GM20431 (cell line): Measurements from ENCODE around the gene CAPN15.

Experiments
- in situ Hi-C: fragments of 300-500 bp; cut with MseI, MboI; formaldehyde crosslinking; loops from one replicate; pipeline ENCODE4 v1.15.0; 2020; ENCODE audit warnings: low sequenced_read_pairs; ENCODE audit not compliant: unreplicated experiment

CAPN15 gene

GRCh38 chr16:574021-574760, 46.7 kb downstream of the CAPN15 start:
- in situ Hi-C loops = no loop called here

- in situ Hi-C loops = no loop called here
Observed at GRCh38 chr16:575354-576196, 48.1 kb downstream of the CAPN15 start.

DNA sequence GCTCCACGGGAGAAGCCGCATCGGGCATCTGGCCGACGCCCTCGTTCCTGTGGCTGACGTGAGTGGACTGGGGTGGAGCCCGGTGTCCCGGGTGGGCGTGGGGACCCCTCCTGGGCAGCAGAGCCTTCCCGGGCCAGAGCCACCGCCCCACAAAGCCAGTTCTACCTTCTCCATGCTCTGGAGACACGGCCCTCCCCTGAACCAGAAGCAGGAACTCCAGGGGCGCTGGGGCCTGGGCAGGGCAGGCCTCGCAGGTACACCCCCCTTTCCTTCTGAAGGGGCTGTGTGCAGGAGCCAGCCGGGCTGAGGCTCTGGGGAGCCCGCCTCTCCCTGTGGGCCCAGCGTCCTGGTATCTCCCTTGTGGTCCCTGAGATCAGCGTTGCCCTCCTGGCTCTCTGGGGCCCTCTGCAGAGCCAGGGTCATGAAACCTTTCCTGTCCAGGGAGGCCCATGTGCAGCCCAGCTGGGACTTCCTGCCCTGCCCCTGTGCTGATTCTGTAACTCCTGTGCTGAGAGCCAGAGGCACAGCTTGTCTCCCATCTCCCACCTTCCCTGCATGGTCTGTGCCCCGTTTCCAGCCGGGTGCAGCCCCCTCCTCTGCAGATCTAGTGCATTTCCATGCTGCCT, 48.8 kb downstream of the CAPN15 start:
- in situ Hi-C loops = no loop called here

DNA sequence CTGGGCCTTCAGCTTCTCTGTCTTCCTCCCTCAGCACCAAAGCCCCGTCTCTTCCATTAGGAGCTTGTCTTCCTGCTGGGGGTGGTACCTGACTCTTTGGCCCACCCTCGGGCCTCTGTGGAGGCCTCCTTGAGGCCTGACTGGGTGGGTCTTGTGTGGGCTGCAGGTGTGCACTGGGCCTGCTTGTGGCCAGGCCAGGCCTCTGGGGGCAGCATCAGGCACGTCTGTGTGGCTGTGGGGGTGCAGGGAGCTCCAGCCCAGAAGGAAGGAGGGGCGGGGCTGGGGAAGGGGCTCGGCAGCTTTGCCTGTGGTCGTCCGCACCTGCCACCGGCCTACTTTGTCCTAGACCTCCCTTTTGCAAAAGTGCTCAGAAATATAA, 49.3 kb downstream of the CAPN15 start:
- in situ Hi-C loops = no loop called here

DNA sequence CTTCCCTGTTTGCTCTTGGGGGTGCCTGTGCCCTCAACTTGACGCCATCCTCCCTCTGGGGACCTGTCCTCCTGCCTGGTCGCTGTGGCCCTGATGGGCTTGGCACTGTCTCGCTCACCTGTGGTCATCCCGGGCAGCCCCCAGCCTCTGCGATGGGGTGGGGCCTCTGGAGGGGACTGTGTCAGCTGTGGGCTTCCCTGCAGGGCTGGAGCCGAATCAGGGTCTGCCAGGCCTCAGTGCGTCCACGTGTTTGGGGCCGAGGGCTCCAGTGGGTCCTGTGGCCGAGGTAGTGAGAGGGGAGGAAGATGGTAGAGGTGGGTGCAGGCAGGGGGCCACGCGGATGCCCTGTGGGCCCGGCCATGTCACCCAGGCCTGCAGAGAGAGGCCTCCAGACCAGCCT, 50.3 kb downstream of the CAPN15 start:
- in situ Hi-C loops = no loop called here

DNA sequence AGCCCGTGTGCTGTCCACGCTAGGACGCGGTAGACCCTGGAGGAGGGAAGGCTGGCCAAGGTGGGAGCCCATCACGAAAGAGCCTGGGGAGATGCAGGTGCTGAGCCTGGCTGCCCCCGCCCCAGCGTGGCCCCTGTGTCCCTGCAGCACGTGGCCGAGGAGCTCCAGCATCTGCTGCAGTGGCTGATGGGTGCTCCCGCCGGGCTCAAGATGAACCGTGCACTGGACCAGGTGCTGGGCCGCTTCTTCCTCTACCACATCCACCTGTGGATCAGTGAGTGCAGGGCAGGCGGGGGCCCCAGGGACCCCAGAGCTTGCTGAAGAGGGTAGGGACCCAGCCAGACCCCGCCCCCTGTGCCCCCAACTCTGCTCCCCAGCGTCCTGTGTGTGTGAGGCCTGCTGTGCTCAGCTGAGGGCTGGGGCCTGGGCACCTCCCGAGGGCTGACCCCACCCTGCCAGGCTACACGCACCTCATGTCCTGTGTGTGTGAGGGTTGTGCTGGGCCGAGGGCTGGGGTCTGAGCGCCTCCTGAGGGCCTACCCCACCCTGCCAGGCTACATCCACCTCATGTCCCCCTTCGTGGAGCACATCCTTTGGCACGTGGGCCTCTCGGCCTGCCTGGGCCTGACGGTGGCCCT, 50.8 kb downstream of the CAPN15 start:
- in situ Hi-C loops = no loop called here

- in situ Hi-C loops = no loop called here
Observed at GRCh38 chr16:578870-579405, 51.4 kb downstream of the CAPN15 start.

DNA sequence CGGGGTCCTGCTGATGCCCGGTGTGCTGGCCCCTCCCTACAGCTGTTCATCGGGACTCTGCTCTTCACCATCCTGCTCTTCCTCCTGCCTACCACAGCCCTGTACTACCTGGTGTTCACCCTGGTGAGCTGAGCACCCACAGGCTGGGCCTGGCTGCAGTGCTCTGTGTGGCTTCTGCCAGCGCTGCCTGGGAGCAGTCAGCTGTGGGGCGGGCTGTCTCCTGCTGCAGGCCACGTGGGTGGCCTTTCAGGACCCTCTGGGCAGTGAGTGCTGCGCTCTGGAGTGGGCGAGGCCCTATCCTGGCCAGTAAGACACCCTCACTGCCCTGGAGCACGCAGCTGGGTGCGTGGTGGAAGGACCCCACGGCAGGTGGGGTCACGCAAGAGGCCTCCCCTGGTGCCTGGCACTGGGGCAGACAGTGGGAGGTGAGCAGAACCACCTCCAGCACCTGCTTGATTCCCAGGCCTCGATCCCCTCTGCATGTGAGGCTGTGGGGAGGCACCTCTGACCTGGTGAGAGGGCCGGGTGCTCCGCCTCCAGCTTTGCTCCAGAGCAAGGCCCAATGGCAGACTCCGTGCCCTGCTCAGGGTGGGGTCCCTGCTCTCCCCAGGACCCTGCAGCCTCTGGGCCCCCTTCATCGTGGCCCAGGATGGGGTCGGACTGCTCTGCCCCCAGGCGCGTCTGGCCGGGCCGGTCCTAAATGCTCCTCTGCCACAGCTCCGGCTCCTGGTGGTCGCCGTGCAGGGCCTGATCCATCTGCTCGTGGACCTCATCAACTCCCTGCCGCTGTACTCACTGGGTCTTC, 52.8 kb downstream of the CAPN15 start:
- in situ Hi-C loops = no loop called here

DNA sequence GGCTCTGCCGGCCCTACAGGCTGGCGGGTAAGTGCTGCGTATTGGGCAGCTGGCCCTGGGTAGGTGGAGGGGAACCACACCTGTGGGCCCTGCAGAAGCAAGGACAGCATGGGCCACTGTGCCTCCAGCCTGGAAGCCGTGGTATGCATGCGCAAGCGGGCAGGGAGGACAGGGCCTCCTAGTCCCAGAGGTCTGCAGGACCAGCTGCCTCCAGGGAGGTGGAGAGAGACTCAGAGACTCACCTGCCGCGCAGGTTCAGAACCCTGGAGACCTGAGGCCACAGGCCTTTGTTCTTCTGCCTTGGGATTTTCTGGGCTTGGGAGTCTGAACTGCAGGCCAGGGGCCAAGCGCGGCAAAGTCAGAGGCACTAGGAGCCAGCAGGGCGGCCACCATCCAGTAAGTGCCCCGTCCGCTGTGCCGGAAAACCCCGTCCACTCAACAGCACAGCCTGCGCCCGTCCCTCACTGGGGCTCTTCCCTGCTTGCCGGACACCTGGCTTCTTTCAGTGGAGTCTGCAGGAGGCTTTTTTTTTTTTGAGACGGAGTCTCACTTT, 53.5 kb downstream of the CAPN15 start:
- in situ Hi-C loops = no loop called here

DNA sequence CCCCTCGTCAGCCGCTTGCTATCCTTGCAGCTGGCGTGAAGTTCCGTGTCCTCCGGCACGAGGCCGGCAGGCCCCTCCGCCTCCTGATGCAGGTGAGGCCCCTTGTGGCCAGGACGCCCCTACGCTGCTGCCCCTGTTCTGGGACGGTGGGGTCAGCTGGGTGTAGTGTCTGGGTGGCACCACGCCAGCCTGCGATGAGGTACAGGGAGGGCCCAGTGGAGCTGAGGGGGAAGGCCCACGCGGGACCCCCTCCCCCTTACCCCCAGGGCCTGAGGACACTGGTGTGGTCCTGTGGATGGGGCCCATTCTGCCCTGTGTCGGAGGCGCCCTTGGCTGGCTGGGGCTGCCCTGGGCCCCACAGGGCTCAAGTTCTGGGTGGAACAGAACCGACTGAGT, 54.7 kb downstream of the CAPN15 start:
- in situ Hi-C loops = no loop called here

DNA sequence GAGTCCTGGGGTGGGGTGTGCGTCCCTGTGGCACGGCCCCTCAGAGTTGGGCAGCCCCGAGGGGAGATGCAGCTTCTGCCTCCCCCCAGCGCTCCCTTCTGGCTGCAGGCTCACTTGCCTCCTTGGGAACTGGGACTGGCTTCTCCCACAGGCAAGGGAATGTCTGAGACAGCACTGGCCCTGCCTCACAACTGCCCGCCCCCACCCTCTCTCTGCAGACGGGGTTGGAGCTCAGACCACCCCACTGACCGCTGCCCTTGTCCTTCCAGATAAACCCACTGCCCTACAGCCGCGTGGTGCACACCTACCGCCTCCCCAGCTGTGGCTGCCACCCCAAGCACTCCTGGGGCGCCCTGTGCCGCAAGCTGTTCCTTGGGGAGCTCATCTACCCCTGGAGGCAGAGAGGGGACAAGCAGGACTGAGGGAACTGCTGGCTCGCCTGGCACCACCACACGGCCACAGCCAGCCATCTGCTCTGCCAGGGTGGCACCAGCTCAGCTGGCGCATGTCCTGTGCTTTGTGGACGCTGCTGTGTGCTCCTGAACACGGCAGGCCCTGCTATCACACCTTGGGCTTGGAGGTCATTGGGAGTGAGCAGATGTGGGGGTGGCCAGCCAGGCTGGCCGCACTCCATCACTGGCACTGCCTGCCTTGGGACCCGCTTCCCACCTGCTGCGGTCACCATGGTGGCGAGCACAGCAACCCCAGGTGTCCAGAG, 55.3 kb downstream of the CAPN15 start:
- in situ Hi-C loops = no loop called here

DNA sequence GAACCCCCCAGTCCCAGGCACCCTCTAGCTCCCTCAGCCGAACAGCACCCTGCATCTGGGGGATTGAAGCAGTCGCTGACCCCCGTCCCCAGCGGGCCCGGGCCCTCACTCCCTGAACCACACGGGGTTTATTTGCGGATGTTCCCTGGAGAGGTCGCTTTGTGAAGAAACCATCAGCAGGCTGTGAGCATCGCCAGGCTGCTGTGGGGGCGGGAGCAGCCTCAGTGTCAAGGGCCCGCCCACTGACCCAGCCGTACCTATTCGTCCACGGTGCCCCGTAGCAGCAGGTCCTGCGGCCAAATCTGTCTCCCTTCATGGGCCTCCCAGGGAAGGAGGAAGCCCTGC, 55.9 kb downstream of the CAPN15 start:
- in situ Hi-C loops = no loop called here

- in situ Hi-C loops = no loop called here
Observed at GRCh38 chr16:583815-584591, 56.5 kb downstream of the CAPN15 start.

- in situ Hi-C loops = no loop called here
Observed at GRCh38 chr16:585351-585750, 57.8 kb downstream of the CAPN15 start.

GRCh38 chr16:586047-586644, 58.6 kb downstream of the CAPN15 start:
- in situ Hi-C loops = no loop called here

DNA sequence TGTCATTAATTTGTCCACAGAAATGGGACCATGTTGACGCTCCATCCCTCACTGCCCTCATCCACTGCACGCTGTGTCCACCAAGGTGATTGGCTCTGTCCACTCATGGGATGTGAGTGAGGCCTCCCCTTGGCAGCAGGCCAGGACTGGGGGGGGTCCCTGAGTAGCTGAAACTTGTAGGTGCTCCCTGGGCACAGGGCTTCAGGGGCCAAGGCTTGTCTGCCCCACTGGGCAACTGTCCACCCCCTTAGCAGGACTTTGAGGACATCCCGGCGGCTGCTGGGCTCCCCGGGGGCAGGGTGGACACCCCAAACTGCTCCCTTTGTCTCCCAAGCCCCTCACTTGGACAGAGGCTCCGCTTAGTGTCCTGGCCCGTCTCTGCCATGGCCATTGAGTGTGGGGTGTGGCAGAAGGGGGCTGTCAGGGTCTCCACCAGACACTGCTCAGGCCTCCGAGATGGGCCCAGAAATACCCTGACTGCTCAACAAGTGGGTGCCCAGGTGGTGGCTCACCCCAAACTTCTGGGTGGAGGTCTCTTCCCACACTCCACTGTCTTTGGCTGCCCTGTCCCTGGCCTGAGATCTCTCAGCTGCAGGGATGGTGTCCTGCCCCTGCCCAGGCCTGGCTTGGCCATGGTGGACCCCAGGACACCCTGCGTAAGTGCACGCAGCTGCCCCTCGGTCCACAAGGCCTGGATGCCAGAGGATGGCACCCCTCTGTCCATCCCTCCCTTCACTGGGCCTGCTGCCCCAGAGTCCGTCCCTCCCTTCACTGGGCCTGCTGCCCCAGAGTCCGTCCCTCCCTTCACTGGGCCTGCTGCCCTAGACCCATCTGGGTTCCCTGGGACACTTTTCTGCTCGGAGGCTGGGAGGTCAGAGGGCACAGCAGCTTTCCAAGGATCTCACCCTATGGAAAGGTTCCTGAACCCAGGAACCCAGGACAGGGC, 59.4 kb downstream of the CAPN15 start:
- in situ Hi-C loops = no loop called here

- in situ Hi-C loops = no loop called here
Observed at GRCh38 chr16:588639-588888, 61.1 kb downstream of the CAPN15 start.
